HG02610 (cell line): ENCODE results near the gene TUBA4A.
"Not testable (repeated sequence)": the region's sequence is repeated elsewhere in the genome, so short reads cannot be mapped to it uniquely, and the experiment has no call there.

ENCODE experiments used
- ATAC-seq: cut with Tn5 transposase; IDR thresholded peaks from one replicate; pipeline ENCODE4 v1.9.1; 2021; ENCODE audit warnings: mild to moderate bottlenecking, moderate library complexity; ENCODE audit not compliant: unreplicated experiment

Gene TUBA4A

DNA sequence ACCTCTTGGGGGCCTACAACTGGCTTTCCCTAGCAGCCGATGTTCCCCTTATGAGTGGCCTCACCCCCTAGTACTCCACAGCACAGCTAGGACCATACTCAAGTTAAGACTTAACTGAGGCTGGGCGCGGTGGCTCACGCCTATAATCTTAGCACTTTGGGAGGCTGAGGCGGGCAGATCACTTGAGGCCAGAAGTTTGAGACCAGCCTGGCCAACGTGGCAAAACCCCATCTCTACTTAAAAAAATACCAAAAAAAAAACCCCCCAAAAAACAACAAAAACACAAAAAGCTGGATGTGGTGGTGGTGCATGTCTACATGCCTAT, 33.4 kb upstream of the TUBA4A start:
- not testable (repeated sequence) for ATAC-seq

GRCh38 chr2:219286436-219287115, 32.9 kb upstream of the TUBA4A start:
- ATAC-seq, result no peak

- ATAC-seq, result no peak
Measured at GRCh38 chr2:219285894-219286425, 32.2 kb upstream of the TUBA4A start.

- no peak for ATAC-seq
Measured at GRCh38 chr2:219285373-219285735, 31.6 kb upstream of the TUBA4A start.

- no peak for ATAC-seq
Measured at GRCh38 chr2:219284501-219285372, 31.0 kb upstream of the TUBA4A start.

DNA sequence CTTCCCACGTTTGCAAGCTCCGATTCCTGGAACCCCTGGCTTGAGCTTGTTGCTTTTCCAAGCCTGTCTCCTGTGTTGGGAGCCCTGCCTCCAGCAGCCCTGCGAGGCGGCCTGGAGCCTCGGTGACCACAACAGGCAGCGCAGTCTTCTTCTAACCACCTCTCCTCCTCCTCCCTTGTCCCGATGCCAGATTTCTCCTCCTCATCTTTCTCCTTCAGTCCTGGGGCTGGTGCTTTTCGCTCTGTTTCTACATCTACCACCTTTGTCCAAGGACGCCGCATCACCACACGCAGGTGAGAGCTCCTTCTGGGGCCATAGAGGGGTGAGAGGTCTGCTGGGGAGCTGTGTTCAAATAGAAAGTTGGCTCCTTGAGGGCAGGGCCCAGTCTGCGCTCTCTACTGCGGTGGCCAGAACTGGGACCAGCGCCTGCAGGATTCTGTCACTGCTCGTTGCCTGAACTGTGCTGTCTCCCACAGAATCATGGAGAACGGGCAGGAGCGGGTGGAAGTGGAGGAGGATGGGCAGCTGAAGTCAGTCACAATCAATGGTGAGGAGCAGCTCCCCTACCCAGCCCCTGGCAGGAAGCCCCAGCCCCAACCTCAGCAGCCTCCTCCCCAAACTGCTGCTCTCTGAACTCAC, 29.3 kb upstream of the TUBA4A start:
- ATAC-seq, result no peak

GRCh38 chr2:219282375-219282774, 28.7 kb upstream of the TUBA4A start:
- no peak for ATAC-seq

- no peak for ATAC-seq
Measured at GRCh38 chr2:219281588-219281987, 27.9 kb upstream of the TUBA4A start.

- ATAC-seq, result no peak
Measured at GRCh38 chr2:219280651-219281050, 26.9 kb upstream of the TUBA4A start.

DNA sequence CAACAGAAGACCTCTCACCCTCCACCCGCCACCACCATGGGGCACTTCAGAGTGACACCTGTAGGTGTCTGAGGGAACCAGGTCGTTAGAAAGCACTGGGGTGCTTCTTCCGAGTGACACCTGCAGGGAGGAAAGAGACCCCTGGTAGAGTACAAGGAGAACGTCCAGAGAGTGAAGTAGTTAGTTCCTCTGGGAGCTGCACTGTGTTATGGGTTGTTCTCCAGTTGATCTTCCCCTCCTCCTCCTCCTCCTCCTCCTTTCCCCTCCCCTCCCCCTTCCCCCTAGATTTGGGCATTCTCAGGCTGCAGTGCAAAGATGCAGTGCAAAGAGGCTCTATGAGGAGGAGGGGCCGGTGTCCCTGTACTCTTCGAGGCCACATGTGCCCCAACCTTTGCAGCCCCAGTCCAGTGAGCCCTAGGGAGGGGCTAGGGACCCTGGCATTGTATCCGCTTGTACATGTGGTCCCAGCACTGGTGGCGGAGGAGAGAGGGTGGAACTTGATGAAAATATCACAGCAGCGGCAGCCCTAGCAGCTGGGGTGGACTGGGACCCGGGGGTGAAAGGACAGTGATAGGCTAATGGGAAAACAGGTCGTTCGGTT, 26.3 kb upstream of the TUBA4A start:
- no peak for ATAC-seq

DNA sequence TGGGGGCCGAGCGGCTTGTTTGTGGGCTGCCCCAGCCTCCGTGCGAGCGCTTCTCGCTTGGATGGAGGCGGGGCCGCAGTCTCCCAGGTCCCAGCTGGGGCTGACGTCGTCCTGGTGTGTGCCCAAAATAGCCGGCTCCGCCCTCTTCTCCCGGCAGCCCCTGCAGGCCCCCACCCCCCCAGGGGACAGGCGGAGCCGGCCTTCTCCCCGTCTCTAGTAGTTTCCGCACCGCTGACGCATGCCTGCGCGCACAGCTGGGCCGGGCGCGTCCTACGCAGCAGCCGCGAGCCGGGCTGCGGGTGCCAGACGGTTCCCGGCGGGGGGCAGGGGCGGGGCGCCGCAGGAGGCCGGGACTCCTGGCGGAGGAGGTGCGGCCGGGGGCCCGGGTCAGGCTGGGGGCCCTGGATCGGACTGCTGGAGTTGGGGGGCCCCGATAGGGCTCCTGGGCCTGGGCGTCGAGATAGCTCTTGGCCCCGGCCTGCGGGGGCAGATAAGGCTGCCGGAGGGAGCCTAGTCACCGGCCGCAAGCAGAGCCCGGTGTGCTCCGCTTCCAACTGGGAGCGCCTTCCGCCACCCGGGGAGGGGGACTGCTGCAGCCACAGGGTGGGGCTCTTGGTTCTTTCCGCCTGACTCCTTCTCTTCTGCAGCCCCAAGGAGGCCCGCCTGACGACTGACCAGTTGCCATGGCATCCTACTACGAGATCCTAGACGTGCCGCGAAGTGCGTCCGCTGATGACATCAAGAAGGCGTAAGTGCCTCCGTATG, 25.6 kb upstream of the TUBA4A start, which contains the start of gene DNAJB2:
Gene DNAJB2, plus strand, starts transcription at position 216 of the 765 bp plus-strand sequence. Its CDS starts 468 bp downstream, at position 684.
- peak; percentile 85 for ATAC-seq

DNA sequence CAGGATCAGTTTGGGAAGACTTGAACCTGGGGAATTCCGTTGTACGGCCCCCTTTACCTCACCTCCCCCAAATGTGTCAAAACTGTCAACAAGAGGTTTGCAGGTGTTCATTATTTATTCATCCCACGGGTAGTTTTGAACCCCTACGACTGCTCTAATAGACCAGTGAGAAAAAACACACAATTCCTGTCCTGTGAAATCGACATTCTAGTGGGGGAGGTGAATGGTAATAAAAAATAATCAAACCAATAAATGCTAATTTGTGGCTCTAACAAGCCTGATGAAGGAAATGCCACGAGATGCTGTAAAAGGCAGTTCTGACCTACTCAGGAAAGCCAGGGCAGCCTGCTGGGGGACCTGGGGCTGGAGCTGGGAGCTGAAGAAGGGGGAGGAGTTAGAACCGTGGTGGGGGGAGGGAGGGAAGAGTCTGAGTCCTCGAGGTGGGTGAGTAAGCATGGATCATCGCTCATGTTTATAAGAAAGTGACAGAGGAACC, 25.0 kb upstream of the TUBA4A start:
- ATAC-seq, result peak; percentile 3

DNA sequence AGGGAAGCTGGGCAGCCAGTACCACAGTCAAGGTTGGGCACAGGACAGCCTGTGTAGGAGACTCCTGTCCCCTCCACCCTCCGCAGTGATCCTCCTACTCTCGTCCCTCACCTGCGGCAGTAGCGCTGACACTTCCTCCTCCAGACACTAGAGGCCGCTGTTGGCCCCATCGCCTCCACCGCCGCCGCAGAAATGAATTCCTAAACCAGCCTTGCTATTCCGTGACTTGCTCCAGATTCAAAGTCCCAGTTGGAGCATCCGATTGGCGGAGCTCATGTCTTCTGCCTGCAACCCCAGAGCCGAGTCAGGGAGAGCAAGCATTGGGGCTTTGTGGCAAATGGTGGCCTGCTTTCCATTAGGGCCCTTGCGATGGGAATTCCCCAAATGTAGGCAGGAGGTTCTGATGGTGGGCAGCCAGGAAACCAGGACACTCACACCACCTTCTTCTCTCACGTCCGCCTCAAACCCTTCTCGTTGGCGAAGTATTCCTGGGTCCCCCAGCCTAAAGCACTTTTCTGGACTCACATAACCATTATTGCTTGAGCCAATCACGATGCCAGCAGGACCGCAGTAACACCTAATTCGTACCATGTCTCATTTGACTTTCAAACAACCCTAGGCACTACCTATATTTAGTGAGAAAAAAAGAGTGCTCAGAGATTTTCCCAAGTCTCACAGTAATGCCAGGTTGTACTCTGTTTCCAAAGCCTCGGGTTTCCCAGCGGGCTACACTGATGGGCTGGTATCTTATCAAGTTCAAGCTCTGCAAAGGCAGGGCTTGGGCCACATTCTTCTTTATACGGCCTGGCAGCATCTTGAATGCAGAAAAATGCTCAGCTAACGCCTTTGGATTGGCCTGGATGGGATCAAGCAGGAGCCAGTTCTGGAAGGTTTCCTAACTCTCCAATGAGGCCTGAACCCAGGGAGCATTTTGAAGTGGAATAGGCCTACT, 24.3 kb upstream of the TUBA4A start:
- peak; percentile 18 for ATAC-seq

- ATAC-seq, result no peak
Measured at GRCh38 chr2:219274361-219274921, 20.7 kb upstream of the TUBA4A start.

DNA sequence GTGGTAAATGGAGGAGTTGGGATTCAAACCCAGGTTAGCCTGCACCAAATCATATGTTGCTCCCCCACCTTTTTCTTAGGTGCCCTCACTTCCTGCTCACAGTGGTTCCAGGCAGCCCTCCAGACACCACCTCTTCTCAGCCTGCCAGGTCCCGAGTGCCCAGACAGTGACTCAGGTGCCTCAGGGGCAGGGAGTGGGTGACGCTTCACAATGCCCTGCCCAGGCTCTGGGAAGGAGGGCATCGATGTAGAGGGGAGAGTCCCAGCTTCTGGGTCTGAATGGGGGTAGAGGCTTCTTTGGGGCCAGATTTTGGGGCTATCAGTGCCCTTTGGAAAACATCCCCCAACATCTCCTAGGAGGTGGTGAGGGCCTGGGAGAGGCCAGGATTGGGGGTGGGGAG, 20.2 kb upstream of the TUBA4A start:
- ATAC-seq, result no peak

GRCh38 chr2:219272995-219273394, 19.3 kb upstream of the TUBA4A start:
- no peak for ATAC-seq

- no peak for ATAC-seq
Measured at GRCh38 chr2:219272356-219272755, 18.6 kb upstream of the TUBA4A start.

DNA sequence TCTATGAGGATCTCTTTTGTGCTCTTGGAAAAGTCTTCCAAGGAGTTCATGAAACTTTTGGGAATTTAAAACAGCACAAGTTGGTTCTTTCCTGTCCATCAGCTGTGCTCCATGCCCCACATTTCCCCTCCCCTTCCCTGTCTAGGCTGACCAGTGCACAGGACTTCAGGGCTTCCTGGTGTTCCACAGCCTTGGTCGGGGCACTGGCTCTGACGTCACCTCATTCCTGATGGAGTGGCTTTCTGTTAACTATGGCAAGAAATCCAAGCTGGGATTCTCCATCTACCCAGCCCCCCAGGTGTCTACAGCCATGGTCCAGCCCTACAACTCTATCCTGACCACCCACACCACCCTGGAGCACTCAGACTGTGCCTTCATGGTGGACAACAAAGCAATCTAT, 17.3 kb upstream of the TUBA4A start:
- no peak for ATAC-seq

GRCh38 chr2:219270055-219270372, 16.3 kb upstream of the TUBA4A start:
- no peak for ATAC-seq
